ENCODE measurements around the gene TMEM63A.

GRCh38 chr1:225817611-225818061 is 64.5 kb downstream of the TMEM63A start:
- TF ChIP-seq CTCF (IDR thresholded peaks at IDR 0.05) (no peak), POLR2A (IDR thresholded peaks at IDR 0.05) (peak in 1 of 2 donors; percentile 3)
